Glomerular visceral epithelial cell (primary cell): ENCODE results near the gene SULT4A1.

Source experiments
- DNase-seq: peaks from one replicate; pipeline ENCODE4 v3.0.0-alpha.2; 2016; ENCODE audit errors: extremely low spot score

Gene SULT4A1

DNA sequence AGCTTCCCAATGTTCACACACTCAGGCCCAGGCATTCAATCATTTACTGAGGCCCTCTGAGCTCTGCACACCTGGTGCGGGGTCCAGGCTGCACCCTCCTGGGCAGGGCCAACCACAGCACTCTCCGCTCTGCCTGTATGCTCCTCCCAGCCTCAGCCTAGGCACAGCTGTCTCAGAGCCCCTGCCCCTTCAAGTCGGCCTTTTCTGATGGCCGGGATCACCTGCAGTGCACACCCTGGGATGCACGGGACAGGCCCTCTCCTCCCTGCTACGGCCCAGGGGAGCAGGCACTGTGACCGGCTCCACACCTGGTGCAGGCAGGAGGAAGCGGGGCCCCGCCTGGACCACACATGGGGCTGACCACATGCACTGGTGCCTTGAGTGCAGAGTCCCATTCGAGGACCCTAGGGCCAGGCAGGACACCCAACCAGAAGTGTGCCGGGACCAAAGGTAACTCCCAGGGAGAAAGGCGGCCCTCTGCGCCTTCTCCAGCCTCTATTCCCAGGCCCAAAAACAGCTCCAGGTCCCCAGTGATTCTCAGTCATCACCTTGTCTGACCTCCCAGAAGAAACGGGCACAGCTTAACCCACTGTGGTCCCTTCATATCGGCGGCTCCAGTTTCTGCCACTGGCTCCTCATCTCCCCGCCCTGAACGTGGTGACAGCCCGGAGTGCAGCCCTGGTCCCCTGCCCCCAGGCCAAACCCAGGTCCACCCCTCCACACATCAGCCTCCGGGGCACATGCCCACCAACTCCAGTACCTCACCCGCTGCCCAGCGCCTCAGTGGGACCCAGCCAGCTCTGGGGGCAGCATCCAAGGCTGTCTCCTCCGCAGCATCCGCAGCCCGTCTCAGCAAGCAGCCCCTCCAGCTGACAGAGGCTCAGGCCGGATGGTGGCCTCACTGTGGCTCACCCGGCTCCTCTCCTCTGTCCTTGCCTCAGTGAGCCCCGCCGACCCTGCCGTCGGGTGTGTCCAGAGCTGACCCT lies 17.5 kb downstream of the SULT4A1 start:
- no peak for DNase-seq

DNA sequence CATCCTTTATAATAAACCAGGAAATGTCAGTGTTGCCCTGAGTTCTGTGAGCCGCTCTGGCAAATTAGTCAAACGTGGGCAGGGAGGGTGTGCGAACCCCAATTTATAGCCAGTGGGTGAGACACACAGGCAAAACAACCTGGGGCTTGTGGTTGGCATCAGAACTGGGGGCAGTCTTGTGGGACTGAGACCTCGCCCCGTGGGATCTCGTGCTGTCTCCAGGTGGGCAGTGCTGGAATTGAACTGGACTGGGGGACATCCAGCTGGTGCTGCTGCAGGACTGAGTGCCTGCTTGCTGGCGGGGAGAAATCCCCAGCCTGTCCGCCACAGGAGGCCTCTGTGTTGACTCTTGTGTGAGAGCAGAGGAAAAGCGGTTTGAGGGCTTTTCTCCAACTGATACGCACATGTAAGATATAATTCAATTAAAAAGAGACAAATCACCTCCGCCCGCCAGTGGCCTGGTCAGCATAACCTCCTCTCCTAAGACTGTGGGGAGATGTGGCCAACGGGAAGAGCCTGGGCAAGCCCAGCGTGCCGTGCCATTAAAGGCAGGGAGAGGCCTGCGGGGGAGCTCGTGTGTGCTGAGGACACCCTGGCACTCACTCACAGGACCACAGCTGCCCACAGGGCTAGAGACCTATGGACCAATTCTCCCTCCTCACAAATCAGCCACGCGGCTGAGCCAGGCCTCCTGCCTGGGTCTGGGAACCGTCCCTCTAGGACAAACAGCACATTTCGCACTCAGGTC lies 18.4 kb downstream of the SULT4A1 start:
- no peak for DNase-seq

DNA sequence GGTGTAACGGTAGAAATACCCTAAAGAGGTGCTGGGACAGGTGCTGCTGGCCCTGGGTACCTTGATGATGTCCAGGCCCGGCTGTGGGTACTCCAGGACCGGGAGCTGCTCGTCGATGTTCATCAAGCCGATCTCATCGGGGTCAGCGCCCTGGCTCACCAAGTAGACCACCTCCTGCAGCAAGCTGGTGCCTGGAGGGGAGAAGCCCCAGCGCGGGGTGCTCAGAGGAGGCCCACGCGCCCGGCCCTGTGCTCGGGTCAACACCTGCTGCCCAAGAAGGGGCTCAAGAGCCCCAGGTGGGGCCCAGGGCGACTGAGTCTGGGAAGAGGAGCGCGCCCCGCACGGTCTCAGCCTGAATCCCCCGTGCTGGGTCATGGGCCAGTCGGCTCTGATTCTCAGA lies 20.6 kb downstream of the SULT4A1 start:
- DNase-seq: no peak

DNA sequence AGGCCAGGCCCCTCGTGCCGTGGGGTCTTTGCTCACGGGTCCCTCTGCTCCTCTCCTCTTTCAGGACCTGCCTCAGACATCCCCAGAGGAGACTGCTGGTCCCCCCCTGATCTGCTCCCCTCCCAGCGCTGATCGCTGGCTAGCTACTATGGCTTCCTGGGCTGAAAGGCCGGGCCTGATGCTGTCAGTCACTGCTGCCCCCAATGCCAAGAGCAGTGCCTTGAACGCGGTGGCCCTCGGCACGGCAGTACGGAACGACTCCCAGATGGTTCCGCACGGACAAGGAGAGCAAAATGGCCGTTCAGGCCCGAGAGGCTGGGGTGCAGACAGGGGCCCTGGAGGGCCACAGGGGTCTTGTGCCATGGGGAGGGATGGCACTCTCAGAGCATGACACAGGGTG lies 21.5 kb downstream of the SULT4A1 start:
- DNase-seq: no peak

DNA sequence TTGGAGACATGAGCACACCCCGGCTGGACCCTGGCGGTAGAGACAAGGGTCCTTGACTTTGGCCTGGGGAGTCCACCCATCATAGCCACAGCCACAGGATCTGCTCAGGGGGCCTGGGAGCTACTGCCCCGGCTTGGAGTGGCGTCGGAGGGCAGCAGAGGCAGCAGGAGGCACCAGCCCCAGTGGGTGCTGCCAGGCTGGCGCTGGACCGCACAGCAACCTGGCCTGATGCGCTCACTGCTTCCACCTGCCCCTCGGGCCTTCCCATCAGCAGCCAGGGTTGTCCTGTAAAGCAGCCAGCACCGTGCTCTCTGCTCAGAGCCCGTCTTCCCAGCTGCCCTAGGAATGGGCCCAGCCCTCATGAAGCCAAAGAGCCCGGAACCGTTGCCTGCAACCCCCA lies 21.9 kb downstream of the SULT4A1 start:
- DNase-seq: no peak

DNA sequence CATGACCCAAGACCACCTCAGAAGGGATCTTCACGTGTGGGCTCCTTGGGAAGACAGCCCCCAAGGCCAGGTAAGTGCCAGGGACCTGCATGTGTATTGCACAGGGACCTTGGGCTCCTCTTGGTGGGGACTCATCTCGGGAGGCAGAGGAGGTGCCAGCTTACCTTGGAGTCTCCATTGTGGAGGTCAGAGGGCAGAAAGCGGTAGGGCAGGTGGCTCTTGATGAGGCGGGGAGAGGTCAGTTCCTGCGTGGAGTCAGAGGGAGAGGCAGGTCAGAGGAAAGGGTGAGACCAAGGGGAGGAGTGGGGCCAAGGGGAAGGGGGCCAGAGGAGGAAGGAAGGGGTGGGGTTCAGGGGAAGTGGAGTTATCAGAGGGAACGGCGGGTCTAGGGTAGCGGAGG lies 22.5 kb downstream of the SULT4A1 start:
- DNase-seq: no peak

DNA sequence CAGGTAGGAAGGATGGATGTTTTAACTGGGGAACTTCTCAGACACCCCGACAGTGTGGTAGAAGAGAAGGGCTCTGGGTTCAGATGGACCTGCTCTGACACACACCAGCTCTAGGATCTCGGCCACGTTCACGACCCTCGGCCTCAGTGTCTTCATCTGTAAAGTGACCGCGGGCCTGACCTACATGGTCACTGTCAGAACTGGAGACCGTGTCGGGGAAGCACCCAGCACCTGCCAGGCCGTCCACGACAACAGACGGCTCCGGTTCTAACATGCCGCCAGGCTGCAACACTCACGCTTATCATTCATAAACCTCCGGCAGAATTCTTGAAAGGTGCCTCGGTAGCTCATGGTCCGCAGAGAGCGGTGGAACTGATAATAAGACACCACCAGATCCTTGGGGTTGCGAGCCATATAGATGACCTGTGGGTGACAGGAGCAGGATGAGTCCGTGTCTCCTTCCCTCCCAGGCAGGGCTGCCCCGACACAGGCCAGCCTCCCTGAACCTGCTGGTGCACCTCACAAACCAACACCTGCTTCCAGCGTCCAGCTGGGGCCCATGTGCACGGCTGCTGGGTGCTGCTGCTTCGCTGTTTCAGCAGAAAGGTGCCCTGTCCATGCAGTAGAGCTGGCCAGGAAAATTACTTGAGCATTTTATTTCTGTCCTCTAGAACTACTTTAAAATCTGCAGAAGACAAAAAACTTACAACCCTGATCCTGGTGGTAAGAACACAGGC lies 23.6 kb downstream of the SULT4A1 start:
- DNase-seq: no peak

DNA sequence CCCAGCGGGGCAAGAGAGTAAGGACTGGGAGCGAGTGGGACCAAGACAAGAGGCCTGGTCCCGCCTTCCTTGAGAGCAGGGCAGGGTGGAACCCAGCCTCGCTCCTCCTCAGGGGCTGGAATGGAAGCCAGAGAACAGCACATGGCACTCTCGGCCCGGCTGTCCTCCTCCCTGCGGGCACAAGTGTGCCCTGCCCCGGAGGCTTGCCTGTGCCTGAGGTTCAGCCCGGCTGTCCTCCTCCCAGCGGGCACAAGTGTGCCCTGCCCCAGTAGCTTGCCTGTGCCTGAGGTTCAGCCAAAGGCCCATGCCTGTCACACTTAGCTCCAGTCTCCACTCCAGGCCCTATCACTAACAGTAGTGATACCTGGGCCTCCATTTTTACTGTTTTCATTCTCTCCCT lies 24.2 kb downstream of the SULT4A1 start:
- DNase-seq: no peak

DNA sequence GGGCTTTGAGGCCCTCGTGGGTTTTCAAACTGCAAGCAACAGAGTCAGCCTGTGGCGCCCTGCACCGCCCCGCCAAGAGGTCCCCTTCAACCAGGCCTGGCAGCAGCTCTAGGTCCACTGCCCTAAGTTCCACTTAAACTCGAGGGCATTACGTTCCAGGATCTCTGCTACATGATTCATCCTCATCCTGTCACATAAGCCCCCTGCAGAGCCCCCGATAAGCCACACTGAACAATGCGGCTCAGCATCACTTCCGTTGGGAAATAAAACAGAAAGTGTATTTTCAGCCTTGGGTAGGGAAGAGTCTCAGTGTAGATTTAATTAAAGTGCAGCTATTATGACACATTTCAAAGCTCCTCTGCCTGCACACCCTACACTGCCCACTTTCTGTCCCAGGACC lies 24.6 kb downstream of the SULT4A1 start:
- DNase-seq: no peak

DNA sequence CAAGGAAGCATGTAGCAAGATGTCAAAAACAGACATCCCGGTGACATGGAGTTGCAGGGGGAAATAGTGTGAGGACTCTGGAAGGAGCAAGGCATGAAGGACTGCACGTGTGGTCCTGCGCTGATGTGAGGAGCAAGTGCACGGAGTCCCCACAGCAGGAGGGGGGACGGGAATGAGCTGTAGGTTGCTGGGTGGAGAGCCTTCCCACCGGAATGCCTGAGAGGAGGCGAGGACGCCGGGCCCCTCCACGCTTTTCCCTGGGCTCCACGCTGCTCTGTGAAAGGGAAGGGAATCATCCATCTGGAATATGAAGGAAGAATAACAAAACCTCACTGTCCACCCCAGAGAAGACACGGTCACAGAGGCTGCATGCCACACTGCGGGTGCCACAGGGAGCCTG lies 26.6 kb downstream of the SULT4A1 start:
- DNase-seq: no peak

DNA sequence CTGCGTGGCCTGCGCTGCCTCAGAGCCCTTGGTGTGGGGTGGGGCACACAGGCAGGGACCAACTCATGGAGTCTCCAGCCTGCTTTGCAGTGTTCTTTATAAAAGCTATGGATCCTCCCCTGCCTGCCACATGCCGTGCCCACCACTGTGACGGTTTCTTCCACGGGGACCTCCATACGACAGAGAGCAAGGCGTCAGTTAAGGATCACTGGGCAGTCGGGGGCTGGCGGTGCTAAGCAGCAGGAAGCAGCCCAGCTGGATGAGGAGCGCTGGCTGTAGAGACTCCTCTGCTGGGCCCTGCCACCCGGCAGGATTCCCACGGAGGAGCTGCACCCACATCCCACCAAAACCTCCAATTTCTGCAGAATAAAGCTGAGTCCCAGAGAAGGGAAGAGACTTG lies 27.1 kb downstream of the SULT4A1 start:
- DNase-seq: no peak

DNA sequence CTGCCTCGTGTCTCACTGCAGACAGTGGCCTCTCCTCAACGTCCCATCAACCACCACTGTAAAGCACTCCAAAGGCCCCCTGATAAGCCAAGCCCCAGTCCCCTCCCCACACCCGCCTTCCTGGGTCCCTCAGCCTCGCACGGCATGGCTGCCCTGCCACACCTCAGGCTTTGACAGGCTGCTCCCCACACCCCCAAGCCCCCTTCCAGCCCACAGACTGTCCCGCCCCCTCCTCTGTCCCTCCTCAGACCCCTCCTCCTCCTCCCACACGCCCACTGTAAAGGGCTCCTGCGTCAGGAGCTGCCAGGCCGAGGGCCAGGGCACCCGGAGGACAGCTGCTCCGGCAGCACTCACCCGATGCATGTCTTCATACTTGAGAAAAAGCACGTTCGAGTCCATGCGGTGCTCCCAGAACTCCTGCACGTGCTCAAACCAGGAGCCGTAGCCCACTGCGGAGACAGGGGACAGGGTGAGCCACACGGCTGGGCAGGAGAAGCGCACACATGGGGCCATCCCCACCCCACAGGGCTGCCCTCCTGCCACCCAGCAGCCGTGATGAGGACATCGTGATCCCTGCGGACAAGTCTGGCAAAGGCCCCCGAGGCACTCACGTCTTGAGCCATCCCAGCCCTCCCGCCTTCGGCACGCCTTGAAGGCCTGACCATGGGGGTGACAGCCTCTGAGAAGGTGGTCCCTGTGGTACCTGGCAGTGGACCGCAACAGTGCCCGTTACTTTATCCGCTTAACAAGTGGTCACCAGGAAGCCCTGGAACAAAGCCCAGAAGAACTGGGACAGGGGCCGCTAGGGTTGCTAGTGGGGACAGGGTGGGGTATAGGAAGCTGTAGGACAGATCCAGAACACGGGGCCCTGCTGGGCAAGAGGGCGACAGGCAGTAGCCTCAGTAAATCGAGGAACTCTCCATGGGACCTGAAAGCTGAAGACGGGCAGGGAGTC lies 28.8 kb downstream of the SULT4A1 start:
- no peak for DNase-seq

DNA sequence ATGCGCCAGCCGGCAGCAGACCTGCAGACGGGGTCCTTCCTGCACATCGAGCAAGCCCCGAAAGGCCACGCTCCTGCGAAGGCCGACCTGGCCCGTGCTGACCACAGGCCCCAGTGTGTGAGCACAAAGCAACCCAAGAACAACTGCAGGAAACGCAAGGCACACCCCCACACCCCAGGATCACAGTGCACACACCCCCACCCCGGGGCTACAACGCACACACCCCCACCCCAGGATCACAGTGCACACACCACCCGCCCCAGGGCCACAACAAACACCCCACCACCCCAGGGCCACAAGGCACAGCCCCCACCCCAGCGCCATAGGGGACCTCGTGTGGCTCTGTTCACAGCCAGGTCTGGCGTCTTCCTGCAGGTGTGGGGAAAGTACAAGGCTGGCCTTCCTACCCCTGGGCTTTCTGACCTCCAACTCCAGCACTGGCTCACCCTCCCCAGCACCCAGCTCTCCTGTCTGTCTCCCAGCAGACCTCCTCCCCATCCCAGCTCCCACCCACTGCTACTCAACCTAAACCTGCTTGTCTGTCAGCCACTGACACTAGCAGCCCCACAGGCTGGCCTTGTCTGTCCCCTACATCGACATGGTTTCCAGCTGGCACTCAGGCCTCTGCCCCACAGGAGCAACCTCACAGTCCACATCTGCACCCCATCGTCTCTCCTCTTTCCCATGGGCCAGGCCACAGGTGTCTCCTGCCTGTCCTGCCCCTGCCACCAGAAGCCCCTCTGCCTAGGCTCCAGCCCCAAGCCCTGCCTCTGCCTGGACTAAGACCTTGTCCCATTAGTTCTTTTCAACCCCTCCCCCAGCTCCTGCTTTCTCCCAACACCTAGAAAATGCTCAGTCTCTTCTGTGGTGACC lies 29.7 kb downstream of the SULT4A1 start:
- DNase-seq: no peak

DNA sequence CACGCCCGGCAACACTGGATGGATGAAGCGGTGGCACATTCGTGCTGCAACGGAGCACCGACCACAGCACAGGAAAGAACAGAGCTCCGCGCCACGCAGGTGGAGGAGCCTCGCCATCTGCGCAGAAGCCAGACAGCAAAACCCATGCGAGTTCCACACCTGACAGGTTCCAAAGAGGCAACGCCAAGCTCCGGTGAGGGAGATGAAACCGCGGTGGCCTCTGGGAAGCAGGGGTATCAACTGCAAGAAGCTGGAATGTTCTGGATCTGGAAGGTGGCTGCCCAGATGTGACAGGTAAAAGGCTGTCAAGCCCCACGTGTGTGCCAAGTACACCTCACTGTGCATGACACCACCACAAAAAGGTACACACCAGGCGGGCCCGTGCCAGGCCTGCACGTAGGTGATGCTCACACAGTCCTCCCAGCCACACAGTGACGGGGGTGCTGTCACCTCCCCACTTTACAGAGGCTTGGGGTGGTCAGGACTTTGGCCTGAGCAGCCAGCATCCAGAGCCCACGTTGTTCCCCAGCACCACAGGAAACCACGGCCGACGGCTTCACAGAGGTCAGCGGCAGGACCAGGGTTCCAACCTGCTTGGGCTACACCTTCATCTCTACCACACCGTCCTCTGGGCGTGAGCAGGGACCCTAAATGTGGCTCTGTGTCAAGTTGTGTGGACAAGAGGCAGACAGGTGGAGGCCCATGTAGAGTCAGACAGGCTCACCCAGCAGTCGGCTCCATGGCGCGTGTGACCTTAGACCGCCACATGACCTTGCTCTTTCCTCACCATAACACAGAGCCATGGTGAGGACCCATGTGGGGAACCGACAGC lies 30.5 kb downstream of the SULT4A1 start:
- DNase-seq: no peak

DNA sequence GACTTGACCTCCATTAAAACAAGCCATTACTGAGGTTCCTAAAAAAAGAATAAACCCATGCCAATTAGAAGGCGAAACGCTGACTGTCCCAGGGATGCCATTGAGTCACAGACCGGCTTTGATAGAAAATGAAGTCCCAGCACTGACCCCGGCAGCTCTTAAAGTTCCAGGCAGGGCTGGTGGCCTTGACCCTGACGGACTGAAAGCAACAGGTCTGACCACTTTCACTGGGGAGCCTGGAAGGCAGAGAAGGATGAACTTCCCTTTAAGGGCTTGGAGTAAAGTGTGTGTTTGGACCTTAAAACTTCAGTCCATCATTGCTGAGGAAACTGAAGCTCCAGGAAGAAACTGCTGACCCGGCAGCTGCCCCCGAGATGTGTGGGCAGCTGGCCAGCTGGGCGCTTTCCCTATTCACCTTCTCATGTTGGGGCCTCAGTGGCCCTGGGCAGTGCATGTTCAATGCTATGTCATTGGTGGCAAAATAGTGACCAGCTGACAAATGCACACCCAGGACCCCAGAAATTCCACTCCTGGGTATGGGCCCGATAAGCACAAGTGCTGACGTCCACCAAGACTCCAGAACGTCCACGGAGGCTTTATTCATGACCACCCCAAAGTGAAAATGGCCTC lies 31.3 kb downstream of the SULT4A1 start:
- no peak for DNase-seq

DNA sequence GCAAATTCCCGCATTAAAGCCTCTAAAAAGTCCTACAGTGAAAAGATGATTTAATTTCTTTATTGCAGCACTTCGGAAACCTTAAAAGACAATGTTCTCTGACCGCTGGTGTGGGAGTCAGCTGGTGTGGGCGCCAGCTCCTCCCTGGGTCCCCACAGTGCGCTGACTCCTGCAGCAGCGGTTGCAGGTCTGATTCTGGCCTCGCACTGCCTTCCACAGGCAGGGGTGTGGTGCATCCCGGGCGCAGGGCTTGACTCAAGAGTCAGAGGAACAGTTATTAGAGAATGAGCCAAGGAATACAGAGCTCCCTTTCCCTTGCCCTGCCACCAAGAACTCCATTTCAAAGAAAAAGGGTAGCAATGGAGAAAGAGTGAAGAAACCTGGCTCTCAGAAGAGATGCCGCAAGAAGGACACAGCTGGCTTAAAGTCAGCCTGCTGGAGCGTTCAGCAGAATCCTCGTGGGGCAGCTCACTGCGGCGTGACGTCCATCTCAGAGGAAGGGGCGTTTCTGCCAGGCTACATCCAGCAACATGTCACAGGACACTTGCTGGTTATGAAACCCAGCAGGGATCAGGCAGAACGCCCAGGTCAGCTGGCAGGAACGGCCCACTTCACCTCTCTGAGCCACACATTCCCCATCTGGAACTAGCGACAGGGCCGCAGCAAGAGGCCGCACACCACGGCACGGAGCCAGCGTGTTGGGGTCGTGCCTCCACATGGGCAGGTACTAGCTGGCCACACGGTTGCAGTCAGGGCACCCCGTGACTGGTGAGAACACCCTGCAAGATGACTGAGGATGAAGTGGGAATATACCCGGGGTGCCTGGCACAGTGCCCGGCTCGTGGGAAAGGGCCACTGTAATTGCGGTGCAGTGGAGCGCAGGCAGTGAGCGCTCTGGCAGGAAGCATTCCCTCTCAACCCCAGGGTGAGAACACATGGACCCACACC lies 32.1 kb downstream of the SULT4A1 start:
- peak; percentile 43 for DNase-seq

DNA sequence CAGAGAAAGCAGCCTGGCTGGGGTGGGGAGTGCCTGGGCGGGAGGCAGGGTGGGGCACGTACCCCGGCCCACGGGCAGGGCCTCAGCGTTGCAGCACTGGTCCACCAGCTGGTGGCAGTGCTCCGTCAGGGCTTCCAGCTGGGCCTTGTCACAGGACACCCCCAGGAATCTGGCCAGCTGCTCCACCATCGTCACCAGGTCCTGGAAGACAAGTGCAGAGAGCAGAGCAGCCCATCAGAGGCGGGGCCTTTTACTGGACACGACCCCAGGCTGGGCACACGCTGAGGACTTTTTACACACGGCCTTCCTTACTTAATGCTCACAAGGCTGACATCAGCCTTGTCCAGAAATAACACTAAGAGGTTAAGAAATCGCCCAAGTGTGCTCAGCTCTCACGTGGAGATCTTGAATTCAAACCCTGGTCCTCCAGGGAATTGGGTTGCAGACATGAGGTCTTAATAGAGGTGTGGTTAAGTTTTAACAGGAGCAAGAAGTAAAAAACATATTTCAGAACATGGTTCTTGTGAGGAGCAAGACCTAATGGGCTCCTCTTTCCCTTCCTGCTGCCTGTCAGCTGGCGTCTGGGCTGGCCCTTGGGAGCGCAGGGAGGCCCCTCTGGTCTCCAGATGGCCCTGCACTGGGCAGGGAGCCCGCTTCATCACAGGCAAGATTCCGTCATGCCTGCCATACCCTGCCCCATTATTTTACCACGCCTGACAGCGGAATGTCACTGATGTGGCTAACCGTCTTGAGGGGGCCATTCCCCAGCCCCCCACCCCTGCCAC lies 33.1 kb downstream of the SULT4A1 start:
- DNase-seq: no peak
